Skeletal muscle tissue (tissue), 4 donors: Measurements from ENCODE around the gene TNFRSF1A. TPM values are rescaled to one million over a fixed set of nuclear protein-coding genes. Genes with fewer than 3 reads are reported as not detected.

Source experiments
- H3K27ac ChIP-seq: one replicate; pipeline ENCODE4 v1.7.0; 2013; ENCODE audit warnings: mild to moderate bottlenecking, low read depth, low read length, inconsistent platforms
- H3K27me3 ChIP-seq, 3 donors: one replicate each; pipeline ENCODE4 v1.7.0; 2013; ENCODE audit warnings: low read length in 3 of 3; ENCODE audit not compliant: control insufficient read depth in 3 of 3, insufficient read depth in 3 of 3
- H3K36me3 ChIP-seq, 3 donors: one replicate each; pipeline ENCODE4 v1.7.0; 2013; ENCODE audit warnings: low read length in 3 of 3; ENCODE audit not compliant: control insufficient read depth in 3 of 3, insufficient read depth in 3 of 3
- H3K4me1 ChIP-seq, 3 donors: one replicate each; pipeline ENCODE4 v1.7.0; 2013; ENCODE audit warnings: low read length in 3 of 3, mild to moderate bottlenecking in 3 of 3; ENCODE audit not compliant: control insufficient read depth in 3 of 3, insufficient read depth in 3 of 3
- H3K4me3 ChIP-seq, 3 donors: one replicate each; pipeline ENCODE4 v1.7.0; 2013; ENCODE audit warnings: low read length in 3 of 3
- H3K9ac ChIP-seq, 3 donors: one replicate each; pipeline ENCODE4 v1.7.0; 2013; ENCODE audit warnings: low read length in 3 of 3, mild to moderate bottlenecking in 3 of 3, moderate library complexity in 2 of 3, low read depth in 1 of 3
- H3K9me3 ChIP-seq, 3 donors: one replicate each; pipeline ENCODE4 v1.7.0; 2013; ENCODE audit warnings: low read length in 3 of 3; ENCODE audit not compliant: control insufficient read depth in 3 of 3
- total RNA-seq: library from RNA; depleted of rRNA; stranded (reverse); fragments of >200 nt; gene quantifications from one replicate; pipeline ENCODE4 v1.2.3, GENCODE V29; 2014
- donor health status: Osteomylitis.

TNFRSF1A gene
- total RNA-seq, 1 donor from 2014 or later: 47.5 TPM

DNA sequence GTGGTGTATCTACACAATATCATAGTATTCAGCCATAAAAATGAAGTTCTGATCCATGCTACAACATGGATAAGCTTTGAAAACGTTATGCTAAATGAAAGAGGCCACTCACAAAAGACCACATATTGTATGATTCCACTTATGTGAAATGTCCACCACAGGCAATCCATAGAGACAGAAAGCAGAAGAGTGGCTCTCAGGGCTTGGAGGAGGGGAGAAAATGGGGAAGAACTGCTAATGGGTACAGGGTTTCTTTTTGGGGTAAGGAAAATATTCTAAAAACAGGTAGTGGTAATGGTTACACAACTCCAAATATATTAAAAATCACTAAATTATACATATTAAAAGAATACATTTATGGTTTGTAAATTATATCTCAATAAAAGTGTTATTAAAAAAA lies 17.0 kb upstream of the TNFRSF1A start:
- Histone ChIP-seq H3K4me1 (peaks cover 13 to 23% (median 20%) of the 10 kb centered on the region in 3 donors), H3K27ac (no peak overlapping the region), H3K4me3 (no peak overlapping the region), H3K27me3 (no peaks in the 10 kb centered on the region), H3K36me3 (no peaks in the 10 kb centered on the region), H3K9me3 (no peaks in the 10 kb centered on the region), H3K9ac (no peak overlapping the region)

DNA sequence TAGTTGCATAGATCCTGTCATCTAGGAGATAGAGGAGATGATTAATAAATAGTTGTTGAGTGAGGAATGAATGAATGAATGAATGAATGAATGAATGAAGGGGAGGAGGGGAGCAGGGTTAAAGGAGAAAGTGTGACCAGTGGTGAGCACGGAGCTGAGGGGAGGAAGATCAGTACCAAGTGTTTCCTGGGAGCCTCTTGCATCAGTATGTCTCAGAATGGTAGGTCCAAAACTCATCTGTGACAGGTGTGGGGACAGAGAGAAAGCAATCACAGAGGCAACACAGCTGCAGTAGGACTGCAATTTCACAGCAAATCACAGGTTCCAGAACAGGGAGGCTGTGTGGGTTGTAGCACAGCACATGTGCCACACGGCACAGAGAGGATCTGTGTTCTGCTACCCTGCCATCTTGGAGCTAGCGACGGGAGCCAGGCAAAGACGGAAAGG lies 14.5 kb upstream of the TNFRSF1A start:
- H3K27me3 ChIP-seq: no peaks in the 10 kb centered on the region

GRCh38 chr12:6355491-6356373 lies 13.9 kb upstream of the TNFRSF1A start:
- Histone ChIP-seq H3K27me3 (no peaks in the 10 kb centered on the region), H3K9me3 (no peaks in the 10 kb centered on the region), H3K4me3 (no peak overlapping the region), H3K4me1 (peaks cover 17 to 26% (median 17%) of the 10 kb centered on the region in 3 donors), H3K9ac (no peak overlapping the region), H3K36me3 (no peaks in the 10 kb centered on the region), H3K27ac (no peak overlapping the region)

More for the DNA sequence above, 14.5 kb upstream of the TNFRSF1A start:
- Histone ChIP-seq H3K4me3 (no peak overlapping the region), H3K9me3 (no peaks in the 10 kb centered on the region), H3K4me1 (peaks cover 17 to 26% (median 17%) of the 10 kb centered on the region in 3 donors), H3K36me3 (no peaks in the 10 kb centered on the region), H3K9ac (no peak overlapping the region), H3K27ac (no peak overlapping the region)

GRCh38 chr12:6354495-6355393 lies 12.9 kb upstream of the TNFRSF1A start:
- H3K27me3 ChIP-seq: no peaks in the 10 kb centered on the region
- H3K36me3 ChIP-seq: no peaks in the 10 kb centered on the region
- no peak overlapping the region for H3K4me3 ChIP-seq
- no peak overlapping the region for H3K9ac ChIP-seq
- no peak overlapping the region for H3K27ac ChIP-seq
- peaks cover 17 to 26% (median 17%) of the 10 kb centered on the region in 3 donors for H3K4me1 ChIP-seq
- no peaks in the 10 kb centered on the region for H3K9me3 ChIP-seq

- Histone ChIP-seq H3K27ac (peak overlapping the region; percentile 34), H3K4me3 (no peak overlapping the region), H3K9me3 (no peaks in the 10 kb centered on the region), H3K27me3 (peaks cover 0 to 1% (median 0%) of the 10 kb centered on the region in 3 donors), H3K9ac (no peak overlapping the region), H3K4me1 (peaks cover 22 to 33% (median 24%) of the 10 kb centered on the region in 3 donors), H3K36me3 (no peaks in the 10 kb centered on the region)
Measured at GRCh38 chr12:6352193-6353173, 10.6 kb upstream of the TNFRSF1A start.

DNA sequence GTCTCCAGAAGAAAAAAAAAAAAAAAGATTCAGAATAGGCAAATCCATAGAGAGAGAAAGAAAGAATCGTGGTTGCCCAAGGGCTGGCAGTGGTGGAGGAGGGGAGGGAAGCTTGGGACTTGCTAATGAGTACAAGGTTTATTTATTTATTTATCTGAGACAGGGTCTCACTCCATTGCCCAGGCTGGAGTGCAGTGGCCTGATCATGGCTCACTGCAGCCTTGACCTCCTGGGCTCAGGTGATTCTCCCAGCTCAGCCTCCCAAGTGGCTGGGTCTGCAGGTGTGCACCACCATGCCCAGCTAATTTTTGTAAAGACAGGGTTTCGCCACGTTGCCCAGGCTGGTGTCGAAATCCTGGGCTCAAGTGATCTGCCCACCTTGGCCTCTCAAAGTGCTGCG lies 9.7 kb upstream of the TNFRSF1A start:
- H3K27ac ChIP-seq: no peak overlapping the region
- H3K27me3 ChIP-seq: peaks cover 0 to 5% (median 0%) of the 10 kb centered on the region in 3 donors
- no peak overlapping the region for H3K9ac ChIP-seq
- H3K9me3 ChIP-seq: no peaks in the 10 kb centered on the region
- H3K4me1 ChIP-seq: peaks cover 20 to 34% (median 24%) of the 10 kb centered on the region in 3 donors
- H3K4me3 ChIP-seq: no peak overlapping the region
- H3K36me3 ChIP-seq: no peaks in the 10 kb centered on the region

- Histone ChIP-seq H3K4me1 (peaks cover 34 to 40% (median 35%) of the 10 kb centered on the region in 3 donors), H3K4me3 (peak overlapping the region in 1 of 3 donors; percentile 15), H3K36me3 (no peaks in the 10 kb centered on the region), H3K27me3 (peaks cover 0 to 5% (median 0%) of the 10 kb centered on the region in 3 donors), H3K9me3 (no peaks in the 10 kb centered on the region), H3K27ac (peak overlapping the region; percentile 61), H3K9ac (peak overlapping the region in 1 of 3 donors; percentile 40)
Measured at GRCh38 chr12:6347367-6348338, 5.8 kb upstream of the TNFRSF1A start.

GRCh38 chr12:6346942-6347341 lies 5.1 kb upstream of the TNFRSF1A start:
- Histone ChIP-seq H3K4me3 (no peak overlapping the region), H3K36me3 (no peaks in the 10 kb centered on the region), H3K9ac (no peak overlapping the region), H3K27ac (peak overlapping the region; percentile 61), H3K27me3 (peaks cover 0 to 5% (median 0%) of the 10 kb centered on the region in 3 donors), H3K4me1 (peaks cover 38 to 46% (median 40%) of the 10 kb centered on the region in 3 donors), H3K9me3 (no peaks in the 10 kb centered on the region)
